Activated CD4-positive, alpha-beta memory T cell treated with anti-CD3 and anti-CD28 coated beads, Interleukin-2, amount 10 ng/mL, durations not matched to agents 7 days and 5 days (primary cell): Measurements from ENCODE around the gene CD93. TPM values are rescaled to one million over a fixed set of nuclear protein-coding genes. Genes with fewer than 3 reads are reported as not detected.

Experiments
- CTCF ChIA-PET: fragments of 350-600 bp; sonication (Branson Sonifier 250); formaldehyde crosslinking; loops from one replicate; lab custom pipeline; 2021; ENCODE audit warnings: antibody characterized with exemption, inconsistent platforms; lab: Charles Lee
- POLR2A ChIA-PET: fragments of 350-600 bp; sonication (Branson Sonifier 250); formaldehyde crosslinking; loops from one replicate; lab custom pipeline; 2021; ENCODE audit warnings: antibody characterized with exemption; lab: Charles Lee
- DNase-seq: peaks from one replicate; pipeline ENCODE4 v3.0.0-alpha.2; 2020
- H3K27ac Mint-ChIP-seq: one replicate; pipeline ENCODE4 v1.8.0; 2021; ENCODE audit warnings: mild to moderate bottlenecking, mixed read lengths
- H3K27me3 Mint-ChIP-seq: one replicate; pipeline ENCODE4 v1.8.0; 2021; ENCODE audit warnings: mixed read lengths
- H3K36me3 Mint-ChIP-seq: one replicate; pipeline ENCODE4 v1.8.0; 2021; ENCODE audit warnings: low read depth, mixed read lengths
- H3K4me1 Mint-ChIP-seq: one replicate; pipeline ENCODE4 v1.8.0; 2021; ENCODE audit warnings: mixed read lengths
- H3K4me3 Mint-ChIP-seq: one replicate; pipeline ENCODE4 v1.8.0; 2021; ENCODE audit warnings: mild to moderate bottlenecking, mixed read lengths
- H3K9me3 Mint-ChIP-seq: one replicate; pipeline ENCODE4 v1.8.0; 2021; ENCODE audit warnings: mixed read lengths
- total RNA-seq, 2 experiments: library from RNA; stranded (reverse); gene quantifications; one replicate each; pipeline ENCODE4 v1.2.3, GENCODE V29; 2021

The CD93 gene
- total RNA-seq, 2 experiments from 2014 or later = 5.1 to 5.6 TPM

DNA sequence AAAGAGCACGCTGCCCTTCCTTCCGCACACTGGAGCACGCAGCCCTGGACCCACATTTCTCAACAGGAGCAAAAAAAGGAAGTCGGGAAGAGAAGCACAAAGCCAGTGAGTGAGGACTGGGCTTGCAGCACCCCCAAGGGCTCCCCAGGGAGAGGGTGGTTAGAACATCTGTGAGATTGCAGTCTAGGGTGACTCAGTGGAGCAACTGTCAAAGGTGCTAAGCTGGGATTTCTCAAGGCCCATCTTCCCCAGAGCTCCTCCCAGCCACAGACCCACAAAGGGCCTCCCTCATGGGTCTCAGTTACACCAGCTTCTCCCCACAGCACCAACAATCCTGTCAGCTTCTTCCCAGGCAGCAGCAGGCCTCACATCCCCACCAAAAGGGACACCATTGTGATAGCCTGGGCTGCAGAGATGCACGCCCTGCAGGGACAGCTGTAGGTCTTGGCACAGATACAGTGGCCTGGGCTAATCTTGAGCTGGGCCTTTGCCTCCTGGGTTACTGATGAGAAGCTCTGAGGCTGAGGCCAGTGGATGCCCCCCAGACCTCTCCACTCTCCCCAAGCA lies 39.6 kb upstream of the CD93 start:
- Mint-ChIP-seq H3K4me3 (no peak overlapping the region), H3K27ac (no peak overlapping the region), H3K36me3 (no peaks in the 10 kb centered on the region), H3K27me3 (peaks cover 3% of the 10 kb centered on the region), H3K9me3 (no peaks in the 10 kb centered on the region), H3K4me1 (peaks cover 30% of the 10 kb centered on the region)
- CTCF ChIA-PET = interaction anchor here (0.8 kb wide), 1 partner anchor 17 kb away, joined by 3 read pairs; no protein-coding TSS in a partner anchor
- POLR2A ChIA-PET = interaction anchor here (0.8 to 1.0 kb wide), 3 partner anchors 10 to 23 kb away, joined by 3 to 4 read pairs (median 3); no protein-coding TSS in a partner anchor
- no peak for DNase-seq

DNA sequence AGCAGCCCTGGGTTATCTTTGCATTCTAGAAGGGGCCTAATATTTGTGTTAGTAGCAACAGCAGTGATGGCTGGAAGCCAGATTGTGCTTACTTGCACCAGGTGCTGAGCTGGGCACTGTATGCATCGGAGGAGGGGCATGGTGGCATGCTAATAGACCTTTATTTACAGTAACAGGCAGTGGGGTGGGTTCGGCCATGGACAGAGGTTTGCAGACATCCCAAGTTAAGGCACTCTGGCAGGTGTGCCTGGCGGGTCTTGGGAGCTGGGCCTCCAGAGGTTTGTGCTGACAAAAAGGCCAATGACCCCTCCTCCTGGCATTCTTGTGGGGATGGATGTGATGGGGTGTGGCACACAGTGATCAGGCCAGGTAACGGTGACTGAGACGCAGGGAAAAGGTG lies 39.0 kb upstream of the CD93 start:
- Mint-ChIP-seq H3K9me3 (no peaks in the 10 kb centered on the region), H3K4me3 (no peak overlapping the region), H3K27me3 (peaks cover 5% of the 10 kb centered on the region), H3K27ac (no peak overlapping the region), H3K36me3 (no peaks in the 10 kb centered on the region), H3K4me1 (peaks cover 30% of the 10 kb centered on the region)
- DNase-seq = no peak
- ChIA-PET CTCF (interaction anchor here (0.8 kb wide), 1 partner anchor 17 kb away, joined by 3 read pairs; no protein-coding TSS in a partner anchor), POLR2A (interaction anchor here (0.8 to 1.0 kb wide), 2 partner anchors 14 to 23 kb away, joined by 3 to 4 read pairs; no protein-coding TSS in a partner anchor)

DNA sequence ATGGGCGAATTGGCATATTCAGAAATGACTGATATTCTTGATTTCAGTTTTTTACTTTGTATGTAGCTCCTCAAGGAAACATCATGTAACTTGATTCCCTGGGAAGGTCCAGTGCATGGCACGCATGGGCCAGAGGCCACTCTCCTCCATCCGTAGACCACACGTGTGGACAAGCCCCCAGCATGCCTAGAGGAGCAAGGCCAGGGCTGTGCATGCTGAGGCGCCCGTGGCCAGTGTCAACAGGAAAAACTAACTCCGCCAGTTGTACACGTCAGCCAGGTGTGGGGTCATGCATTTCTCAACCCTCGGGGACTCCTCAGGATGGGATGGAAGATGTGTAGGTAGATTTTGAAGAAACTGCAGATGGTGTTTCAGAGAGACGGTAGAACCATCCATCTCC lies 37.8 kb upstream of the CD93 start:
- no peaks in the 10 kb centered on the region for H3K36me3 Mint-ChIP-seq
- no peaks in the 10 kb centered on the region for H3K9me3 Mint-ChIP-seq
- CTCF ChIA-PET = no interaction called here
- no peak overlapping the region for H3K4me3 Mint-ChIP-seq
- no peak for DNase-seq
- POLR2A ChIA-PET = no interaction called here
- no peak overlapping the region for H3K27ac Mint-ChIP-seq
- H3K4me1 Mint-ChIP-seq = peaks cover 26% of the 10 kb centered on the region
- peaks cover 6% of the 10 kb centered on the region for H3K27me3 Mint-ChIP-seq

DNA sequence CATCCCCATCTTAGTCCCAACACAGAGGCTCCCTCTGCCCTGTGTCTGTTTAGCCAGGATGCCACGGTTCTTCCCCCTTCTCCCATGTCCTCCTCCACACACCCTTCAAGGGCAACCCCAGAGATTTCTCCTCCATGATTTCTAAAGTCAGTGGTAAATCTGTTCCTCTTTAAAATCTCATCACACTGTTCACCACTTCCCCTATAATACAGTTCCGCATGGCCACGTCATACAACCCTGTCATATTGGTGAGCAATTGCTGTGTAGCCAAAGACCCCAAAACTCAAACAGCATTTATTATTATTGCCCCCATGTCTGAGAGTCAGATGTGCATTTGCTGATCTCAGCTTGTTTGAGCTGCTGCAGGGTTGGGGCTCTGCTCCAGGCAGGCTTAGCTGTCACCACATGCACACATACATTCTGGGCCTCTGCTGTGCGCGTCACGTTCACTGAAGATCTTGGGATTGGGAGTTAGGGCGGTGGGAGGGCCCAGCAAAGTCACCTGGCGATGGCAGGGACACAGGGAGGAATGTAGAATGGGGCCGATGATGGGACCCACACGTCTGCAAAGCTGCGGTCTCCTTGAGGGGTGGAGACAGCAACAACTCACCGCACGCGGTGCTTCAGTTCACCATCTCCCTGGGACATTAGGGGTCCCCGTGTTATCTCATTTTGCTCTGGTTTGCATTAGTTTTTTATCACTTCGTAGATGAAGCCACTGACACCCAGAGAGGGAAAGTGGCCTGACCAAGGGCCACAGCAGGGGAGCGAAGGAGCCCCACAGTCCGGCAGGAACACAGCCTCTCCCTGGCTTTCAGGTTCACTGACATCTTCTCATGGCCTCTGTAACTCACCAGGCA lies 36.9 kb upstream of the CD93 start:
- H3K36me3 Mint-ChIP-seq = no peaks in the 10 kb centered on the region
- no peak for DNase-seq
- ChIA-PET CTCF (no interaction called here), POLR2A (no interaction called here)
- H3K4me3 Mint-ChIP-seq = no peak overlapping the region
- H3K27me3 Mint-ChIP-seq = peaks cover 6% of the 10 kb centered on the region
- H3K4me1 Mint-ChIP-seq = peaks cover 19% of the 10 kb centered on the region
- no peaks in the 10 kb centered on the region for H3K9me3 Mint-ChIP-seq
- no peak overlapping the region for H3K27ac Mint-ChIP-seq

DNA sequence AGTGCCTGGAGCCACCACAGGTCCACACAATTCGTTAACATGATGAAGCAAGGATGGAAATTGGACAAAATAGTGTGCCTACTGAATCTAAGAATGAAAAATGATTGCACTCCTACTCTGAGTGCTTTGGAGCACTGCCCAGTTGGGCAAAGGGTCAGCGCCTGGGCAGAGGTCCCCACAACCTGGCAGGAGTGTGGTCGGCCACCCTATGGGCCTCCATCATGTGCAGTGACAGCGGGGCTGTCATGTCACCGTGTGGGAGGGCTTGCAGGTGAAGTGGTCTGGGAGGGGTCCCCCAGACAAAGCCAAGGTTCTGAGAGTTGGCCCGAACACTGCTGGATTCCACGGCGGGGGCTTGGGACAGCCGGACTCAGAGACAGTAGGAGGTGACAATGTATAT lies 36.2 kb upstream of the CD93 start:
- DNase-seq = no peak
- no peak overlapping the region for H3K27ac Mint-ChIP-seq
- H3K4me3 Mint-ChIP-seq = no peak overlapping the region
- no peaks in the 10 kb centered on the region for H3K9me3 Mint-ChIP-seq
- peaks cover 6% of the 10 kb centered on the region for H3K27me3 Mint-ChIP-seq
- H3K36me3 Mint-ChIP-seq = no peaks in the 10 kb centered on the region
- peaks cover 14% of the 10 kb centered on the region for H3K4me1 Mint-ChIP-seq
- CTCF ChIA-PET = no interaction called here
- POLR2A ChIA-PET = no interaction called here

DNA sequence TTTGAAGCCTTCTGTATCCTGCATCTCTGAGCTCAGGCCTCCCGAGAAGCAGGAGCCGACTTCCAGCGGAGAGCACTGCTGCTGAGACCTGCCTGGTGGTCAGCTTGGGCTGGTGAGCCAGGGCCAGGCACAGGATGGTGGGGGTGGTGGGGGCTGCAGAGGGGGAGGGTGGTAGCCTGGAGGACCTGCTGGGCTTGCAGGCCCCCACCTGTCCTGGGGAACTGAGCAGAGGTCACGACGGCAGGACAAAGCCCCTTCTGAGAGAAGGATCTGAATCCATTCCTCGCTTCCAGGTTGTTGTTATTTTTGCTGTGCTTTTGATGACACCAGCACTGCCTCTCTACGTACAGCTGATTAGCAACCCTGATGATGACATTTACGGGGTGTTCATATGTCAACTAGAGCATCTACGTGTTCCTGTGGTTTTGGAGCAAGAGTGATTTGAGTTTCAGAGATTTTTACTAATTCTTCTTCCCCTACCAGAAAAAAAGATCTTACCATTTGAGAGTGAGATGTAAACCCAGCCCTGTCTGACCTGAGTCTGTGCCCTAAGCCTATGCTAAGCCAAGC lies 35.7 kb upstream of the CD93 start:
- H3K4me3 Mint-ChIP-seq = no peak overlapping the region
- H3K27ac Mint-ChIP-seq = no peak overlapping the region
- H3K4me1 Mint-ChIP-seq = peaks cover 12% of the 10 kb centered on the region
- no peak for DNase-seq
- ChIA-PET CTCF (no interaction called here), POLR2A (no interaction called here)
- H3K9me3 Mint-ChIP-seq = no peaks in the 10 kb centered on the region
- H3K36me3 Mint-ChIP-seq = no peaks in the 10 kb centered on the region
- H3K27me3 Mint-ChIP-seq = peaks cover 6% of the 10 kb centered on the region

DNA sequence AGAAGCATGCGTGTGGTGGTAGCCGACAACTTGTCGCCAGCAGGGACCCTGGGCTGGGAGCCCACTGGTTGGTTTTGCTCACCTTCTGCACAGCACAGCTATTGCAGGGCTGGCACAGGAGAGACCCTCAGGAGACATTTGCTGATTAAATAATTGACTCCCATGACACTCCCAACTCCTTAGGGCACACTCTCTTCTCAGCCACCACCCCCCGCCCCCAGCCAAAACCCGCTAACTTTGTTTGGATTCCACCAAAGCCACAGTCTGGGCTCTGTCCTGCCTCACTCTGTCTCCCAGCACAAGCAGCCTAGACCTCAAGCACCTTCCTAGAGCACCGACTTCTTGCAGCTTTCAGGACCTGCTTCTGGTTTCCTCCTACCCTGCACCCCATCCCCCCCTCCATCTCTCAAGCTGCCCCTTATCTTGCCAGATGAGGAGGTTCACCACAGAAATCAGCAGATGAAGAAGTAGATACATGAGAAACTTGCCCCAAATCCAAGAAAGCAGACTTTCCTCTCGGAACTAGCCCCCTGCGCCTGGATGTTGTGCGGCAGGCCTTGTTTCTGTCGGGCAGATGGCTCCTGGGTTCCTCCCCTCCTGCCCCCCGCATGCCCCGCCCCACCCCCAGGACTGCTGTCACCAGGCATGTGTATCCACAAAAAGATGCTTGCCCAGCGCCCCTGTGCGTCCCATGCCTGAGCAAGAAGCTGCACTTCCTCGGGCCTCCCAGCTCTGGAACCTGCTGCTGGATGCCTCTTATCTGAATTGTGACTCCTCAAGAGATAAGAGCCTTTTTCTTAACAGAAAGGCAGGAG lies 35.0 kb upstream of the CD93 start:
- Mint-ChIP-seq H3K27me3 (peaks cover 6% of the 10 kb centered on the region), H3K4me3 (no peak overlapping the region), H3K4me1 (peaks cover 12% of the 10 kb centered on the region), H3K36me3 (no peaks in the 10 kb centered on the region), H3K27ac (no peak overlapping the region), H3K9me3 (no peaks in the 10 kb centered on the region)
- ChIA-PET POLR2A (no interaction called here), CTCF (no interaction called here)
- DNase-seq = no peak

DNA sequence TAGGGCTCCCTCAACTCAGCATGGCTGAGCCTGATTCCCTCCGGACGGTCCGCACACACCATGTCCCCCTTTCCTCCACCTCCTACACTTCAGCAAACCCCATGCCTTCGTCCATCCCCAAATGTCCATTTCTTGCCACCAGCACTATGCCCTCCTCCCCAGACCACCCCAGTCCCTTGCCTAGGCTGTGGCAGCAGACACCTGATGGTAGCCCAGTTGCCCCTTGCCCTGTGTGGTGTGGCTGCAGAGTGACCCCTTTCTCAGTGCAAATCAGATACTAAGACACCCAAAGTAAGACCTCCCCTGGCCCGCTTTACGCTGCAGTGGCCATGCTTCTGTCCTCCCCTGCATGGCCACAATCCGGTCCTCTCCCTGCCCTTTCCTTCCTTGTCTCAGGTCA lies 34.1 kb upstream of the CD93 start:
- CTCF ChIA-PET = no interaction called here
- no peaks in the 10 kb centered on the region for H3K9me3 Mint-ChIP-seq
- no peak overlapping the region for H3K4me3 Mint-ChIP-seq
- no peak for DNase-seq
- no peak overlapping the region for H3K27ac Mint-ChIP-seq
- POLR2A ChIA-PET = no interaction called here
- H3K4me1 Mint-ChIP-seq = peaks cover 9% of the 10 kb centered on the region
- no peaks in the 10 kb centered on the region for H3K36me3 Mint-ChIP-seq
- peaks cover 6% of the 10 kb centered on the region for H3K27me3 Mint-ChIP-seq

DNA sequence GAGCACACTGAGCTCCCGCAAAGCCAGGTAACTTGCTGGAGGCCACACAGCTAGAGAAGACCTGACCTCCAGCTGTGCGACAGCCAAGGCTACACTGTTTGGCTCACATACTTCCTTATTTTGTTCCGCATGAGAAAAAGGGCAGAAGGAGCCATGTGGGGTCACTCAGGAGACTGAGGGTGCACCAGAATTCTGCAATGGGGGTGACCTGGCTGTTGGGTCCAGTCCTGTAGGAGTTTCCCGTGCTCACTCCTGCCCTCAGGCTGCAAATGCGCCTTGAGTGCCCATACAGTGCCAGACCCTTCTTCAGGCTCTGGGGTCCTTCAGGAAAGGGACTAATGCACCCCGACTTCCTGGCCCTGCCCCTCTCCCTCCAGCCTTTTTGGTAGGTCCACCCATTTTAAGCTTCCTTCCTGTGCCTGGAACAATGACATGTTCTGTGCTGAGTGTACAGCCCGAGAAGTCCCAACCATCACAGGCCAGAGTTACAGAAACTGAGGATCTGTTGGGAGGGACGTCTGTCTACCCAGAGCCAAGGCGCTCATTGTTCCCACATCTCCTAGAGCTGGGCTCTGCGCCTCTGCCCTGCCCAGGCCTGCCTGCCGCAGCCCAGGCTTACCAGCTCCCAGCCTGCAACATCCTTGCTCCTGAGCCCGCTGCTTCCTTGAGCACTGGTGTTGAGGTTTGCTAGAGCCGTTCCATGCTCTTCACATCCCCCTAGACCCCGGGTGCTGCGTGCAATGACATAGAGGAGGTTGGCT lies 33.5 kb upstream of the CD93 start:
- ChIA-PET CTCF (no interaction called here), POLR2A (no interaction called here)
- Mint-ChIP-seq H3K9me3 (no peaks in the 10 kb centered on the region), H3K4me3 (no peak overlapping the region), H3K36me3 (no peaks in the 10 kb centered on the region), H3K27me3 (peaks cover 6% of the 10 kb centered on the region), H3K27ac (no peak overlapping the region), H3K4me1 (peaks cover 4% of the 10 kb centered on the region)
- no peak for DNase-seq

DNA sequence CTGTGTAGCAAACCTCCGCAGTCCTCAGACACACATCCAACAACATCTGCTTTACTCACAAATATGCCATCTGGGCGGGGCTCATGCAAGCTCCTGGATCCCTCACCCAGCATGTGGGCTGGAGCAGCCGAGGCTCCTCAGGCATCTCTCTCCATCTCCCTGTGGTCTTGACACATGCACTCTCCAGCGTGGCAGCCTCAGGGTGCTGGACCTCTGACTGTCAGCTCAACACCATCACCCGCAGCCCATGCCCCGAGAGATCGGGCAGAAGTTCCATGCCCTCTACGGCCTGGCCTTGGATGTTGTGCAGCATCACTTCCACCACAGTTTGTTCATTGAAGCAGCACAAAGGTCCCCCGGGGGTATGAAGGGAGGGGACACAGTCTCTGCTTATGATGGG lies 32.6 kb upstream of the CD93 start:
- ChIA-PET CTCF (no interaction called here), POLR2A (no interaction called here)
- DNase-seq = no peak
- Mint-ChIP-seq H3K27me3 (peaks cover 6% of the 10 kb centered on the region), H3K27ac (no peak overlapping the region), H3K36me3 (no peaks in the 10 kb centered on the region), H3K4me3 (no peak overlapping the region), H3K4me1 (no peaks in the 10 kb centered on the region), H3K9me3 (no peaks in the 10 kb centered on the region)

DNA sequence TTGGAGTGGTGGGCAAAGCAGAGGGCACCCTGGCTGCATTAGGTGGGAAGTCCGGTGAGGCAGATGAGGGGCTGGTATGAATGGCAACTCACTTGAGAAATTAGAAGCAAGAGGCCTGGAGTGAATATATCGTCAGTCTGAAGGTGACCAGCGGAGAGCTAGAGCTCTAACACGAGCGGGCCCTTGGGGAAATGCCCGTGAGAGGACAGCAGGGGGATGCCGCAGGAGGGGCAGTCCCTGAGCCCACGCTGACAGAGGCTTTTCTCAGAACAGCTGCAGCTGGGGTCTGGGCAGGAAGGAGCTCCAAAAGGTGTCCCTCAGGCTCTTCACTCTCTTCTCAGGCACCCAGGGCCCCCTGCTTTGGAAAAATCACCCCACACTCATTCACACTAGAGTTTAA lies 32.0 kb upstream of the CD93 start:
- Mint-ChIP-seq H3K9me3 (no peaks in the 10 kb centered on the region), H3K4me1 (no peaks in the 10 kb centered on the region), H3K36me3 (no peaks in the 10 kb centered on the region), H3K27me3 (peaks cover 6% of the 10 kb centered on the region), H3K27ac (no peak overlapping the region), H3K4me3 (no peak overlapping the region)
- no peak for DNase-seq
- ChIA-PET POLR2A (no interaction called here), CTCF (no interaction called here)

DNA sequence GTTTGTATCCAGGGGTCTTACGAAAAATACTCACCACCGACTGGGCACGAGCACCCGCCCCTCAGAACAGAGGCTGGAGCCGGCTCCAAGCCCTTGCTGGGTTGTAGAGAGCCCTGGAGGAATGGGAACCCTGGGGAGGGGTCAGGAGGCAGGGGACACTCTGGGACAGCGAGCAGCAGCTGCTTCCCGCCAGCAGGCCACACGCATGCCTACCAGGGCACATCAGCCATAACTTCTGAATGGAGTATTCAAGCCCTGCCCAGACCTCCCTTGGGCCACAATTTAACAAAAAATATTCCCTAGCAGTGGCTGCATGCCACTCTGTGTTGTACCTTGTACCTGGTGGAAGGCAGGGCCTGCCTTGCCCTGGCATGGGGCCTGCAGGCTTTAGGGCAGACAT lies 31.6 kb upstream of the CD93 start:
- DNase-seq = no peak
- no peaks in the 10 kb centered on the region for H3K36me3 Mint-ChIP-seq

More for the DNA sequence above, 31.6 kb upstream of the CD93 start:
- ChIA-PET POLR2A (no interaction called here), CTCF (no interaction called here)
- H3K9me3 Mint-ChIP-seq = no peaks in the 10 kb centered on the region
- H3K4me1 Mint-ChIP-seq = no peaks in the 10 kb centered on the region
- peaks cover 6% of the 10 kb centered on the region for H3K27me3 Mint-ChIP-seq
- no peak overlapping the region for H3K4me3 Mint-ChIP-seq
- no peak overlapping the region for H3K27ac Mint-ChIP-seq
